HG02610 (cell line): ENCODE data around the gene SLC16A8.

Experiments
- ATAC-seq: cut with Tn5 transposase; IDR thresholded peaks from one replicate; pipeline ENCODE4 v1.9.1; 2021; ENCODE audit warnings: mild to moderate bottlenecking, moderate library complexity; ENCODE audit not compliant: unreplicated experiment

The SLC16A8 gene

GRCh38 chr22:38114484-38115398 is 30.8 kb upstream of the SLC16A8 start:
- no peak for ATAC-seq

- ATAC-seq = no peak
Observed at GRCh38 chr22:38112381-38112780, 28.4 kb upstream of the SLC16A8 start.

GRCh38 chr22:38111925-38112355 is 28.0 kb upstream of the SLC16A8 start:
- no peak for ATAC-seq

- ATAC-seq = no peak
Observed at GRCh38 chr22:38110863-38111852, 27.2 kb upstream of the SLC16A8 start.

- no peak for ATAC-seq
Observed at GRCh38 chr22:38110008-38110862, 26.3 kb upstream of the SLC16A8 start, which contains the start of gene BAIAP2L2. Gene BAIAP2L2 (minus strand): TSS chr22:38110684. CDS start chr22:38110525, 159 bp downstream.

GRCh38 chr22:38109371-38110001 is 25.5 kb upstream of the SLC16A8 start:
- no peak for ATAC-seq

GRCh38 chr22:38108561-38109319 is 24.8 kb upstream of the SLC16A8 start:
- ATAC-seq = no peak

GRCh38 chr22:38107692-38108515 is 23.9 kb upstream of the SLC16A8 start:
- ATAC-seq = no peak

GRCh38 chr22:38106814-38107578 is 23.0 kb upstream of the SLC16A8 start:
- ATAC-seq = no peak

GRCh38 chr22:38104084-38104483 is 20.1 kb upstream of the SLC16A8 start:
- no peak for ATAC-seq

- no peak for ATAC-seq
Observed at GRCh38 chr22:38103641-38104040, 19.7 kb upstream of the SLC16A8 start.

- ATAC-seq = no peak
Observed at GRCh38 chr22:38098410-38099249, 14.6 kb upstream of the SLC16A8 start.

GRCh38 chr22:38097557-38098409 is 13.8 kb upstream of the SLC16A8 start:
- no peak for ATAC-seq

- ATAC-seq = no peak
Observed at GRCh38 chr22:38097058-38097457, 13.1 kb upstream of the SLC16A8 start.

GRCh38 chr22:38089474-38089851 is 5.5 kb upstream of the SLC16A8 start:
- ATAC-seq = no peak
